Right lobe of liver (tissue), 4 donors: ENCODE measurements around the gene OPRM1.

ENCODE experiments used
- CTCF ChIP-seq, 4 donors: fragments of 200-600 bp in 3 of 4; fragments of 450-650 bp in 1 of 4; IDR thresholded peaks; one replicate each; pipeline versions ENCODE4 v1.5.1 to v1.8.0; 2016 to 2022; ENCODE audit warnings: antibody characterized with exemption in 4 of 4, mild to moderate bottlenecking in 2 of 4
- POLR2A ChIP-seq: fragments of 450-650 bp; IDR thresholded peaks from one replicate; pipeline ENCODE4 v1.6.1; 2017; ENCODE audit warnings: antibody characterized with exemption, mild to moderate bottlenecking
- donor health status: DM: no; HTN: no; CAD: no.
- donor health status: DM: no; HTN: no; CAD: no.
- donor health status: DM: no; HTN: yes; CAD: no.

DNA sequence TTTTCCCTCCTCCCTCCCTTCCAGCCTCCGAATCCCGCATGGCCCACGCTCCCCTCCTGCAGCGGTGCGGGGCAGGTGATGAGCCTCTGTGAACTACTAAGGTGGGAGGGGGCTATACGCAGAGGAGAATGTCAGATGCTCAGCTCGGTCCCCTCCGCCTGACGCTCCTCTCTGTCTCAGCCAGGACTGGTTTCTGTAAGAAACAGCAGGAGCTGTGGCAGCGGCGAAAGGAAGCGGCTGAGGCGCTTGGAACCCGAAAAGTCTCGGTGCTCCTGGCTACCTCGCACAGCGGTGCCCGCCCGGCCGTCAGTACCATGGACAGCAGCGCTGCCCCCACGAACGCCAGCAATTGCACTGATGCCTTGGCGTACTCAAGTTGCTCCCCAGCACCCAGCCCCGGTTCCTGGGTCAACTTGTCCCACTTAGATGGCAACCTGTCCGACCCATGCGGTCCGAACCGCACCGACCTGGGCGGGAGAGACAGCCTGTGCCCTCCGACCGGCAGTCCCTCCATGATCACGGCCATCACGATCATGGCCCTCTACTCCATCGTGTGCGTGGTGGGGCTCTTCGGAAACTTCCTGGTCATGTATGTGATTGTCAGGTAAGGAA lies at the start of gene OPRM1:
- no peak for TF ChIP-seq CTCF (IDR thresholded peaks at IDR 0.05)
- no peak for TF ChIP-seq POLR2A
